Suprapubic skin (tissue), 4 donors: Measurements from ENCODE around the gene RAVER1. TPM values are rescaled to one million over a fixed set of nuclear protein-coding genes. Genes with fewer than 3 reads are reported as not detected.

ENCODE experiments used
- DNase-seq, 2 donors: peaks; one replicate each; pipeline ENCODE4 v3.0.0-alpha.2; 2019; ENCODE audit warnings: low spot score in 2 of 2
- H3K27ac ChIP-seq: fragments of 200-600 bp; sonication (generic); one replicate; pipeline ENCODE4 v1.5.1; 2019
- H3K27me3 ChIP-seq: fragments of 200-600 bp; sonication (generic); one replicate; pipeline ENCODE4 v1.5.1; 2019
- H3K36me3 ChIP-seq: fragments of 200-600 bp; sonication (generic); one replicate; pipeline ENCODE4 v1.5.1; 2019
- H3K4me1 ChIP-seq: fragments of 200-600 bp; sonication (generic); one replicate; pipeline ENCODE4 v1.5.1; 2019
- H3K4me3 ChIP-seq: fragments of 200-600 bp; sonication (generic); one replicate; pipeline ENCODE4 v1.5.1; 2019; ENCODE audit warnings: mild to moderate bottlenecking
- H3K9me3 ChIP-seq: fragments of 200-600 bp; sonication (generic); one replicate; pipeline ENCODE4 v1.5.1; 2019
- CTCF ChIP-seq, 2 donors: fragments of 200-600 bp in 1 of 2; fragments of 450-650 bp in 1 of 2; sonication (generic) in 1 of 2; IDR thresholded peaks; one replicate each; pipeline ENCODE4 v1.5.1; 2016 to 2019; ENCODE audit warnings: antibody characterized with exemption in 2 of 2, mild to moderate bottlenecking in 1 of 2, moderate library complexity in 1 of 2
- EP300 ChIP-seq: sonication (generic); formaldehyde crosslinking; IDR thresholded peaks from one replicate; pipeline ENCODE4 v1.6.1; 2017; ENCODE audit warnings: antibody characterized with exemption
- POLR2A ChIP-seq, 2 donors: fragments of 450-650 bp; IDR thresholded peaks; one replicate each; pipeline ENCODE4 v1.6.1; 2017; ENCODE audit warnings: antibody characterized with exemption in 2 of 2, mild to moderate bottlenecking in 2 of 2, moderate library complexity in 2 of 2
- POLR2AphosphoS5 ChIP-seq, 3 donors: sonication (generic); formaldehyde crosslinking; IDR thresholded peaks; one replicate each; pipeline ENCODE4 v1.6.1; 2017; ENCODE audit warnings: antibody characterized with exemption in 3 of 3
- WGBS: methylation state at CpG from one replicate; pipeline ENCODE4 v1.1.5; 2018; 5-methylcytosine and 5-hydroxymethylcytosine counted together
- total RNA-seq, 4 donors: library from RNA; depleted of rRNA; stranded (reverse); fragments of >200 nt; gene quantifications; one replicate each; pipeline ENCODE4 v1.1.0, GENCODE V29; 2016

The RAVER1 gene
- total RNA-seq, 4 donors from 2014 or later = 18.4 to 27.8 (median 24.8) TPM

- no peak for TF ChIP-seq POLR2AphosphoS5 (IDR thresholded peaks at IDR 0.05)
- no peak for TF ChIP-seq EP300
- no peak for TF ChIP-seq CTCF (IDR thresholded peaks at IDR 0.05)
- TF ChIP-seq POLR2A (IDR thresholded peaks at IDR 0.05) = no peak
- Histone ChIP-seq H3K4me1 (no peaks in the 10 kb centered on the region), H3K9me3 (no peaks in the 10 kb centered on the region), H3K4me3 (no peak overlapping the region), H3K36me3 (peaks cover 93% of the 10 kb centered on the region), H3K27me3 (no peaks in the 10 kb centered on the region), H3K27ac (no peak overlapping the region)
- DNase-seq = no peak
- 70% methylated on average over 4 of the region's 19 CpGs for WGBS
Observed at GRCh38 chr19:10364644-10365043, 31.3 kb upstream of the RAVER1 start.

GRCh38 chr19:10363789-10364281, 30.5 kb upstream of the RAVER1 start:
- Histone ChIP-seq H3K27me3 (no peaks in the 10 kb centered on the region), H3K9me3 (no peaks in the 10 kb centered on the region), H3K4me1 (no peaks in the 10 kb centered on the region), H3K36me3 (peaks cover 93% of the 10 kb centered on the region), H3K4me3 (no peak overlapping the region), H3K27ac (no peak overlapping the region)
- DNase-seq = no peak
- 94% methylated on average over 2 of the region's 12 CpGs for WGBS
- TF ChIP-seq CTCF (IDR thresholded peaks at IDR 0.05) (no peak), EP300 (no peak), POLR2A (IDR thresholded peaks at IDR 0.05) (no peak), POLR2AphosphoS5 (IDR thresholded peaks at IDR 0.05) (no peak)

GRCh38 chr19:10362259-10362658, 28.9 kb upstream of the RAVER1 start:
- H3K36me3 ChIP-seq = peaks cover 92% of the 10 kb centered on the region
- no peak for DNase-seq
- WGBS = 96% methylated on average over 4 of the region's 18 CpGs
- no peaks in the 10 kb centered on the region for H3K27me3 ChIP-seq
- no peak overlapping the region for H3K27ac ChIP-seq
- no peaks in the 10 kb centered on the region for H3K4me1 ChIP-seq
- H3K9me3 ChIP-seq = no peaks in the 10 kb centered on the region
- no peak for TF ChIP-seq POLR2AphosphoS5 (IDR thresholded peaks at IDR 0.05)
- no peak overlapping the region for H3K4me3 ChIP-seq

- Histone ChIP-seq H3K27ac (no peak overlapping the region), H3K27me3 (no peaks in the 10 kb centered on the region), H3K36me3 (peaks cover 94% of the 10 kb centered on the region), H3K4me1 (no peaks in the 10 kb centered on the region), H3K9me3 (no peaks in the 10 kb centered on the region), H3K4me3 (no peak overlapping the region)
- 79% methylated on average over 12 of the region's 16 CpGs for WGBS
- no peak for DNase-seq
- no peak for TF ChIP-seq CTCF (IDR thresholded peaks at IDR 0.05)
- TF ChIP-seq EP300 = no peak
- TF ChIP-seq POLR2A (IDR thresholded peaks at IDR 0.05) = no peak
- TF ChIP-seq POLR2AphosphoS5 (IDR thresholded peaks at IDR 0.05) = no peak
Observed at GRCh38 chr19:10361569-10362011, 28.3 kb upstream of the RAVER1 start.

- 92% methylated on average over 9 of the region's 12 CpGs for WGBS
- H3K4me3 ChIP-seq = no peak overlapping the region
- no peak overlapping the region for H3K27ac ChIP-seq
- DNase-seq = no peak
- H3K27me3 ChIP-seq = no peaks in the 10 kb centered on the region
- H3K4me1 ChIP-seq = peaks cover 3% of the 10 kb centered on the region
- TF ChIP-seq POLR2A (IDR thresholded peaks at IDR 0.05) (no peak), EP300 (no peak), CTCF (IDR thresholded peaks at IDR 0.05) (no peak), POLR2AphosphoS5 (IDR thresholded peaks at IDR 0.05) (no peak)
- H3K36me3 ChIP-seq = peaks cover 97% of the 10 kb centered on the region
- H3K9me3 ChIP-seq = no peaks in the 10 kb centered on the region
Observed at GRCh38 chr19:10356431-10356830, 23.1 kb upstream of the RAVER1 start.
